H1 (cell line): ENCODE data around the gene CYP46A1. TPM values are rescaled to one million over a fixed set of nuclear protein-coding genes. Genes with fewer than 3 reads are reported as not detected.

ENCODE experiments used
- CTCF ChIA-PET: fragments of 300-600 bp; sonication (Branson Sonifier 250); formaldehyde crosslinking; loops from one replicate; lab custom pipeline; 2021; ENCODE audit not compliant: partially characterized antibody; lab: Charles Lee
- POLR2A ChIA-PET: fragments of 300-600 bp; sonication (Branson Sonifier 250); formaldehyde crosslinking; loops from one replicate; lab custom pipeline; 2021; ENCODE audit warnings: inconsistent platforms; ENCODE audit not compliant: partially characterized antibody; lab: Charles Lee
- DNase-seq, 2 experiments: peaks; one replicate each; pipeline versions ENCODE4 v3.0.0 to v3.0.0-alpha.2; 2010 to 2022; ENCODE audit warnings: low spot score in 2 of 2, low read depth in 1 of 2, mixed read lengths in 1 of 2
- FAIRE-seq: peaks from 2 replicates; lab custom pipeline; 2011; peaks lifted over from hg19 to GRCh38; lab: Jason Lieb, UNC
- H2AFZ ChIP-seq: 2 replicates; pipeline ENCODE4 v1.8.1; 2012; ENCODE audit warnings: low read length, inconsistent platforms
- H2AK5ac ChIP-seq: 2 replicates; pipeline ENCODE4 v1.6.1; 2013; ENCODE audit warnings: low read depth, low read length
- H2BK120ac ChIP-seq: replicated peaks from 2 replicates; pipeline ENCODE3; 2013; ENCODE audit warnings: low read depth, low read length, inconsistent platforms
- H2BK12ac ChIP-seq: 2 replicates; pipeline ENCODE4 v1.6.1; 2013; ENCODE audit warnings: low read depth, low read length
- H2BK15ac ChIP-seq: 2 replicates; pipeline ENCODE4 v1.6.1; 2013; ENCODE audit warnings: low read length
- H2BK20ac ChIP-seq: 2 replicates; pipeline ENCODE4 v1.6.1; 2013; ENCODE audit warnings: low read length
- H2BK5ac ChIP-seq: 2 replicates; pipeline ENCODE4 v1.6.1; 2013; ENCODE audit warnings: low read depth, low read length
- H3K14ac ChIP-seq: 2 replicates; pipeline ENCODE4 v1.6.1; 2013; ENCODE audit warnings: inconsistent platforms; ENCODE audit not compliant: insufficient read length
- H3K18ac ChIP-seq: 2 replicates; pipeline ENCODE4 v1.6.1; 2013; ENCODE audit warnings: low read length; ENCODE audit errors: extremely low read depth
- H3K23ac ChIP-seq: 2 replicates; pipeline ENCODE4 v1.6.1; 2013; ENCODE audit warnings: inconsistent platforms; ENCODE audit not compliant: insufficient read length
- H3K23me2 ChIP-seq: 2 replicates; pipeline ENCODE4 v1.6.1; 2013; ENCODE audit warnings: low read depth, low read length
- H3K27ac ChIP-seq: 2 replicates; pipeline ENCODE4 v1.6.1; 2011; ENCODE audit warnings: low read depth, low read length, inconsistent platforms
- H3K27me3 ChIP-seq, 4 experiments: replicated peaks in 1 of 4; 1 replicate in 1 of 4; 2 replicates in 3 of 4; pipeline versions ENCODE4 v1.6.1 to v1.8.1; 2011 to 2013; ENCODE audit warnings: low read length in 3 of 4, mild to moderate bottlenecking in 3 of 4, inconsistent platforms in 2 of 4, mixed read lengths in 2 of 4, moderate library complexity in 1 of 4; ENCODE audit not compliant: control insufficient read depth in 3 of 4, insufficient read depth in 3 of 4; ENCODE audit errors: extremely low read depth in 1 of 4
- H3K36me3 ChIP-seq, 4 experiments: 2 replicates each; pipeline versions ENCODE4 v1.6.1 to v1.8.1; 2011 to 2013; ENCODE audit warnings: mild to moderate bottlenecking in 4 of 4, low read length in 3 of 4, moderate library complexity in 2 of 4, control low read depth in 1 of 4, inconsistent platforms in 1 of 4; ENCODE audit not compliant: insufficient read depth in 4 of 4, control insufficient read depth in 2 of 4
- H3K4ac ChIP-seq: replicated peaks from 2 replicates; pipeline ENCODE3; 2013; ENCODE audit warnings: low read length, low read depth, mixed read lengths, inconsistent platforms; ENCODE audit not compliant: insufficient read length
- H3K4me1 ChIP-seq, 4 experiments: replicated peaks in 1 of 4; 1 replicate in 1 of 4; 2 replicates in 3 of 4; pipeline versions ENCODE4 v1.6.1 to v1.8.1; 2011 to 2013; ENCODE audit warnings: low read length in 3 of 4, inconsistent platforms in 2 of 4, mixed read lengths in 1 of 4; ENCODE audit not compliant: insufficient read depth in 4 of 4, control insufficient read depth in 3 of 4
- H3K4me2 ChIP-seq, 2 experiments: 2 replicates each; pipeline versions ENCODE4 v1.6.1 to v1.8.1; 2011 to 2013; ENCODE audit warnings: low read depth in 2 of 2, low read length in 2 of 2, control low read depth in 1 of 2, inconsistent platforms in 1 of 2, mild to moderate bottlenecking in 1 of 2; ENCODE audit not compliant: insufficient read depth in 1 of 2
- H3K4me3 ChIP-seq, 4 experiments: fragments of 200-600, 300-600 bp in 1 of 4; sonication (generic), shearing (Covaris generic), sonication (Bioruptor Twin) in 1 of 4; 2 replicates each; pipeline versions ENCODE4 v1.5.1 to v1.8.1; 2011 to 2016; ENCODE audit warnings: low read length in 4 of 4, low read depth in 3 of 4, control low read depth in 2 of 4, inconsistent platforms in 2 of 4, mild to moderate bottlenecking in 2 of 4, mixed read lengths in 1 of 4, moderate library complexity in 1 of 4; ENCODE audit not compliant: insufficient read depth in 2 of 4; ENCODE audit errors: extremely low read depth in 1 of 4
- H3K56ac ChIP-seq: replicated peaks from 2 replicates; pipeline ENCODE3; 2013; ENCODE audit warnings: low read depth, mild to moderate bottlenecking, mixed read lengths, low read length, inconsistent platforms; ENCODE audit not compliant: insufficient read length
- H3K79me1 ChIP-seq: 2 replicates; pipeline ENCODE4 v1.6.1; 2013; ENCODE audit warnings: low read depth, low read length, control low read depth
- H3K79me2 ChIP-seq, 2 experiments: 2 replicates each; pipeline versions ENCODE4 v1.6.1 to v1.8.1; 2012 to 2013; ENCODE audit warnings: low read length in 2 of 2, mild to moderate bottlenecking in 2 of 2, inconsistent platforms in 1 of 2; ENCODE audit not compliant: insufficient read depth in 2 of 2, control insufficient read depth in 1 of 2
- H3K9ac ChIP-seq, 4 experiments: replicated peaks in 1 of 4; 1 replicate in 1 of 4; 2 replicates in 3 of 4; pipeline versions ENCODE4 v1.6.1 to v1.8.1; 2011 to 2013; ENCODE audit warnings: low read depth in 3 of 4, low read length in 3 of 4, control low read depth in 2 of 4, mild to moderate bottlenecking in 2 of 4, moderate library complexity in 2 of 4, inconsistent platforms in 1 of 4; ENCODE audit errors: extremely low read depth in 1 of 4
- H3K9me3 ChIP-seq, 2 experiments: 2 replicates each; pipeline versions ENCODE4 v1.6.1 to v1.8.1; 2012 to 2013; ENCODE audit warnings: mild to moderate bottlenecking in 2 of 2, moderate library complexity in 2 of 2, control low read depth in 1 of 2, inconsistent platforms in 1 of 2, low read depth in 1 of 2, low read length in 1 of 2, mixed read lengths in 1 of 2; ENCODE audit not compliant: insufficient read depth in 2 of 2
- H4K20me1 ChIP-seq, 2 experiments: replicated peaks in 1 of 2; 2 replicates each; pipeline versions ENCODE3 to v1.8.1; 2011 to 2013; ENCODE audit warnings: inconsistent platforms in 2 of 2, low read length in 2 of 2, mild to moderate bottlenecking in 1 of 2; ENCODE audit not compliant: insufficient read depth in 2 of 2, control insufficient read depth in 1 of 2
- H4K5ac ChIP-seq: 2 replicates; pipeline ENCODE4 v1.6.1; 2013; ENCODE audit warnings: low read length, low read depth, mixed read lengths, inconsistent platforms; ENCODE audit not compliant: insufficient read length
- H4K8ac ChIP-seq: 2 replicates; pipeline ENCODE4 v1.8.0; 2013; ENCODE audit warnings: mild to moderate bottlenecking, moderate library complexity, low read length, inconsistent platforms; ENCODE audit not compliant: insufficient read depth; ENCODE audit errors: extremely low read depth
- H4K91ac ChIP-seq: replicated peaks from 2 replicates; pipeline ENCODE3; 2013; ENCODE audit warnings: low read length, mixed read lengths, inconsistent platforms; ENCODE audit not compliant: insufficient read length
- BACH1 ChIP-seq: IDR thresholded peaks from 2 replicates; pipeline ENCODE4 v1.6.1; 2012; ENCODE audit warnings: low read length, improper control_type of control experiment
- CBX8 ChIP-seq: fragments of 300-800, 300-1000 bp; sonication (generic); IDR thresholded peaks from 2 replicates; pipeline ENCODE4 v1.7.1; 2016; ENCODE audit warnings: low read depth, low read length, borderline replicate concordance
- CHD1 ChIP-seq: IDR thresholded peaks from 2 replicates; pipeline ENCODE4 v1.6.1; 2012; ENCODE audit warnings: low read depth, low read length, improper control_type of control experiment
- CHD2 ChIP-seq: IDR thresholded peaks from 2 replicates; pipeline ENCODE4 v1.6.1; 2012; ENCODE audit warnings: low read length, improper control_type of control experiment
- CTBP2 ChIP-seq: IDR thresholded peaks from 2 replicates; pipeline ENCODE4 v1.7.0; 2011; ENCODE audit warnings: borderline replicate concordance, mild to moderate bottlenecking, moderate library complexity, mixed read lengths, low read length; ENCODE audit not compliant: insufficient read depth, insufficient read length
- E2F6 ChIP-seq: IDR thresholded peaks from 2 replicates; pipeline ENCODE4 v1.6.1; 2012; ENCODE audit warnings: inconsistent platforms
- GABPA ChIP-seq: IDR thresholded peaks from 2 replicates; pipeline ENCODE4 v1.6.1; 2011; ENCODE audit warnings: mild to moderate bottlenecking, low read length, moderate library complexity, borderline replicate concordance; ENCODE audit not compliant: insufficient read depth
- RBBP5 ChIP-seq: IDR thresholded peaks from 2 replicates; pipeline ENCODE4 v1.7.1; 2012; ENCODE audit warnings: low read depth, mild to moderate bottlenecking, inconsistent platforms, low read length, moderate library complexity, borderline replicate concordance
- RFX5 ChIP-seq: IDR thresholded peaks from 2 replicates; pipeline ENCODE4 v1.6.1; 2011; ENCODE audit warnings: low read depth, low read length, improper control_type of control experiment, borderline replicate concordance
- RNF2 ChIP-seq: fragments of 200-900, 300-1000 bp; sonication (generic); IDR thresholded peaks from 2 replicates; pipeline ENCODE4 v1.7.1; 2016; ENCODE audit warnings: borderline replicate concordance, low read depth, mild to moderate bottlenecking, antibody characterized with exemption, low read length; ENCODE audit not compliant: poor library complexity, severe bottlenecking; ENCODE audit errors: missing control alignments
- SIRT6 ChIP-seq: IDR thresholded peaks from one replicate; pipeline ENCODE4 v1.7.1; 2012; ENCODE audit warnings: low read length, inconsistent platforms
- SIX5 ChIP-seq: IDR thresholded peaks from 2 replicates; pipeline ENCODE4 v1.6.1; 2011; ENCODE audit warnings: mild to moderate bottlenecking, low read depth, low read length
- TAF1 ChIP-seq: IDR thresholded peaks from 2 replicates; pipeline ENCODE4 v1.6.1; 2011; ENCODE audit warnings: mild to moderate bottlenecking, low read depth, low read length
- WGBS, 2 experiments: shearing (Covaris generic) in 1 of 2; methylation state at CpG; one replicate each; pipeline versions ENCODE4 v1.1.6 to v1.1.7; 2013 to 2015; ENCODE audit warnings: low lambda C conversion rate in 2 of 2, mixed read lengths in 2 of 2, inconsistent platforms in 1 of 2, low coverage in 1 of 2, missing lambda C conversion rate in 1 of 2; ENCODE audit not compliant: insufficient replicate concordance in 2 of 2, insufficient coverage in 1 of 2, insufficient read length in 1 of 2; ENCODE audit errors: extremely low coverage in 1 of 2, missing lambda C conversion rate in 1 of 2; 5-methylcytosine and 5-hydroxymethylcytosine counted together
- polyA plus RNA-seq, 7 experiments: library from polyadenylated mRNA; depleted of rRNA in 3 of 7; stranded (reverse) in 5 of 7; unstranded in 2 of 7; fragments of >200 nt in 5 of 7; fragments of 200-250 nt in 2 of 7; gene quantifications; 1 replicate in 5 of 7; 2 replicates in 1 of 7; 4 replicates in 1 of 7; pipeline versions ENCODE4 v1.2.1 to v1.2.3, GENCODE V29; 2011 to 2013; ENCODE audit warnings: missing spikeins in 2 of 7, mixed read lengths in 2 of 7
- total RNA-seq: library from RNA; stranded (reverse); fragmentation: NEBNext Ultra II Directional; extraction: Animal tissue kit (Norgen Biotek cat#: 25700); gene quantifications from 2 replicates; pipeline ENCODE4 v1.2.1, GENCODE V29; 2021

The CYP46A1 gene
- total and polyA plus RNA-seq, 2 of the 8 experiments (the other 6 are each of a cell fraction or from before 2014, with no cell fraction given), result 0.41 to 1.3 TPM

GRCh38 chr14:99634443-99634842, 49.7 kb upstream of the CYP46A1 start:
- POLR2A ChIA-PET, result no interaction called here
- Histone ChIP-seq H2BK20ac (no peak overlapping the region), H2BK120ac (no peak overlapping the region), H4K5ac (no peak overlapping the region), H3K23ac (no peak overlapping the region), H4K20me1 (no peaks in the 10 kb centered on the region), H3K23me2 (no peaks in the 10 kb centered on the region), H3K27me3 (no peaks in the 10 kb centered on the region; a peak in 1 of 7 replicates), H3K4ac (no peak overlapping the region), H3K4me1 (no peaks in the 10 kb centered on the region), H3K14ac (no peak overlapping the region), H3K79me2 (no peaks in the 10 kb centered on the region), H4K91ac (no peak overlapping the region), H3K9me3 (no peaks in the 10 kb centered on the region), H4K8ac (no peak overlapping the region), H2AFZ (no peak overlapping the region), H3K27ac (no peak overlapping the region), H3K4me3 (no peak overlapping the region), H2BK12ac (no peak overlapping the region), H3K9ac (no peak overlapping the region), H3K79me1 (no peaks in the 10 kb centered on the region), H3K36me3 (no peaks in the 10 kb centered on the region), H3K18ac (no peak overlapping the region), H2AK5ac (no peak overlapping the region), H3K56ac (no peak overlapping the region), H2BK15ac (peak overlapping the region; percentile 8; the same call in 1 of the 2 replicates), H3K4me2 (no peak overlapping the region), H2BK5ac (no peak overlapping the region)
- no peak for FAIRE-seq
- TF ChIP-seq GABPA, result no peak
- no peak for TF ChIP-seq E2F6
- TF ChIP-seq CHD1, result no peak
- TF ChIP-seq CTBP2, result no peak
- TF ChIP-seq BACH1, result no peak
- TF ChIP-seq CBX8, result no peak
- no peak for TF ChIP-seq SIX5
- no peak for TF ChIP-seq RFX5
- TF ChIP-seq RBBP5, result no peak
- TF ChIP-seq RNF2, result no peak
- no peak for TF ChIP-seq CHD2
- no peak for TF ChIP-seq SIRT6
- no peak for TF ChIP-seq TAF1
- DNase-seq, result no peak
- WGBS, 2 experiments, result 92% methylated on average over 10 of the region's 10 CpGs; no CpG with 5 or more reads in 1 of the 2 experiments
- CTCF ChIA-PET, result interaction anchor here (0.9 to 3.3 kb wide), 13 partner anchors 12 to 253 kb away, joined by 3 to 12 read pairs (median 4); no protein-coding TSS in a partner anchor
